Naive thymus-derived CD4-positive, alpha-beta T cell (primary cell): ENCODE results near the gene ACTN4. TPM values are rescaled to one million over a fixed set of nuclear protein-coding genes. Genes with fewer than 3 reads are reported as not detected.

Experiments
- ATAC-seq: fragments of 150-1000 bp; cut with Tn5 transposase; 2 replicates; pipeline ENCODE4 v1.10.0; 2021; ENCODE audit warnings: mild to moderate bottlenecking, moderate library complexity
- CTCF ChIA-PET: fragments of 350-600 bp; sonication (Branson Sonifier 250); formaldehyde crosslinking; loops from one replicate; lab custom pipeline; 2021; ENCODE audit warnings: antibody characterized with exemption; lab: Charles Lee
- POLR2A ChIA-PET: fragments of 350-600 bp; sonication (Branson Sonifier 250); formaldehyde crosslinking; loops from one replicate; lab custom pipeline; 2021; ENCODE audit warnings: antibody characterized with exemption, inconsistent platforms; lab: Charles Lee
- DNase-seq, 9 donors: peaks; one replicate each; pipeline versions ENCODE4 v3.0.0 to v3.0.0-alpha.2; 2020 to 2022; ENCODE audit warnings: mixed read lengths in 1 of 9
- H3K27ac ChIP-seq: one replicate; pipeline ENCODE4 v1.7.0; 2013; ENCODE audit warnings: mild to moderate bottlenecking, low read depth, low read length, moderate library complexity
- H3K27me3 ChIP-seq, 2 donors: one replicate each; pipeline ENCODE4 v1.7.0; 2013; ENCODE audit warnings: low read length in 2 of 2, mild to moderate bottlenecking in 2 of 2, moderate library complexity in 2 of 2; ENCODE audit not compliant: control insufficient read depth in 2 of 2, insufficient read depth in 2 of 2
- H3K36me3 ChIP-seq, 3 experiments: 1 replicate in 2 of 3; 2 replicates in 1 of 3; pipeline ENCODE4 v1.7.0; 2013; ENCODE audit warnings: low read length in 3 of 3, mild to moderate bottlenecking in 3 of 3, moderate library complexity in 1 of 3; ENCODE audit not compliant: insufficient read depth in 3 of 3, control insufficient read depth in 2 of 3
- H3K4me1 ChIP-seq, 2 donors: one replicate each; pipeline ENCODE4 v1.7.0; 2013; ENCODE audit warnings: low read length in 2 of 2, mild to moderate bottlenecking in 2 of 2, moderate library complexity in 1 of 2; ENCODE audit not compliant: control insufficient read depth in 2 of 2, insufficient read depth in 2 of 2
- H3K4me3 ChIP-seq: 2 replicates; pipeline ENCODE4 v1.7.0; 2013; ENCODE audit warnings: mild to moderate bottlenecking, low read length
- H3K9me3 ChIP-seq, 3 experiments: 1 replicate in 2 of 3; 2 replicates in 1 of 3; pipeline ENCODE4 v1.7.0; 2013; ENCODE audit warnings: low read length in 3 of 3; ENCODE audit not compliant: control insufficient read depth in 2 of 3
- H3K27ac Mint-ChIP-seq, 9 donors: one replicate each; pipeline ENCODE4 v1.8.0; 2020 to 2022; ENCODE audit warnings: mixed read lengths in 9 of 9, mild to moderate bottlenecking in 8 of 9, moderate library complexity in 5 of 9, inconsistent platforms in 2 of 9
- H3K27me3 Mint-ChIP-seq, 5 donors: one replicate each; pipeline ENCODE4 v1.8.0; 2021 to 2022; ENCODE audit warnings: mixed read lengths in 5 of 5, mild to moderate bottlenecking in 1 of 5
- H3K36me3 Mint-ChIP-seq, 5 donors: one replicate each; pipeline ENCODE4 v1.8.0; 2020 to 2022; ENCODE audit warnings: mixed read lengths in 5 of 5, mild to moderate bottlenecking in 3 of 5, inconsistent platforms in 1 of 5
- H3K4me1 Mint-ChIP-seq, 7 donors: one replicate each; pipeline ENCODE4 v1.8.0; 2020 to 2022; ENCODE audit warnings: mixed read lengths in 7 of 7, mild to moderate bottlenecking in 3 of 7, inconsistent platforms in 1 of 7
- H3K4me3 Mint-ChIP-seq, 10 donors: one replicate each; pipeline ENCODE4 v1.8.0; 2020 to 2022; ENCODE audit warnings: mild to moderate bottlenecking in 10 of 10, mixed read lengths in 10 of 10, moderate library complexity in 6 of 10, inconsistent platforms in 2 of 10
- H3K9me3 Mint-ChIP-seq, 11 donors: one replicate each; pipeline ENCODE4 v1.8.0; 2020 to 2022; ENCODE audit warnings: mixed read lengths in 11 of 11, mild to moderate bottlenecking in 4 of 11, inconsistent platforms in 1 of 11, moderate library complexity in 1 of 11
- intact Hi-C, 2 donors: fragments of 100-400 bp; cut with micrococcal nuclease; formaldehyde crosslinking; loops; one replicate each; pipeline ENCODE4 v1.15.1; 2023
- polyA plus RNA-seq, 2 donors: library from polyadenylated mRNA; unstranded; fragments of 300-500 nt; fragmentation: Illumina TruSeq; gene quantifications; one replicate each; pipeline ENCODE4 v1.2.3, GENCODE V29; 2021
- total RNA-seq, 6 experiments: library from RNA in 5 of 6; stranded (reverse) in 5 of 6; gene quantifications; 1 replicate in 5 of 6; 2 replicates in 1 of 6; pipeline ENCODE4 v1.2.3 and lab custom pipeline; 2021 to 2026

Gene ACTN4
- total and polyA plus RNA-seq, 7 experiments from 2014 or later = 2.8 to 355 (median 52.1) TPM

GRCh38 chr19:38687837-38688378 is 40.5 kb downstream of the ACTN4 start:
- Histone ChIP-seq H3K4me3 (no peak overlapping the region), H3K27ac (no peak overlapping the region), H3K9me3 (no peaks in the 10 kb centered on the region), H3K4me1 (peaks cover 18 to 69% of the 10 kb centered on the region in 2 donors), H3K36me3 (no peaks in the 10 kb centered on the region), H3K27me3 (no peaks in the 10 kb centered on the region)
- DNase-seq (no peak), ATAC-seq (no peak)
- Mint-ChIP-seq H3K4me1 (peaks cover 23 to 84% (median 31%) of the 10 kb centered on the region in 7 donors), H3K36me3 (peaks cover 0 to 18% (median under 1%) of the 10 kb centered on the region in 5 donors), H3K27me3 (no peaks in the 10 kb centered on the region), H3K27ac (no peak overlapping the region), H3K4me3 (no peak overlapping the region), H3K9me3 (peaks cover 0 to 1% (median 0%) of the 10 kb centered on the region in 11 donors)
- POLR2A ChIA-PET = interaction anchor here (0.7 kb wide), 1 partner anchor 141 kb away, joined by 3 read pairs; no protein-coding TSS in a partner anchor
- CTCF ChIA-PET = no interaction called here
- intact Hi-C loops = no loop called here

- no peak overlapping the region for H3K4me3 ChIP-seq
- no peak for ATAC-seq
- no peaks in the 10 kb centered on the region for H3K36me3 ChIP-seq
- H3K27ac ChIP-seq = no peak overlapping the region
- POLR2A ChIA-PET = no interaction called here
- H3K4me1 ChIP-seq = peaks cover 27 to 69% of the 10 kb centered on the region in 2 donors
- H3K27me3 ChIP-seq = no peaks in the 10 kb centered on the region
- DNase-seq = no peak
- CTCF ChIA-PET = no interaction called here
- Mint-ChIP-seq H3K36me3 (peaks cover 0 to 18% (median 0%) of the 10 kb centered on the region in 5 donors), H3K27ac (peak overlapping the region in 1 of 9 donors; percentile 80), H3K4me3 (no peak overlapping the region), H3K4me1 (peaks cover 17 to 85% (median 44%) of the 10 kb centered on the region in 7 donors), H3K27me3 (no peaks in the 10 kb centered on the region), H3K9me3 (no peaks in the 10 kb centered on the region)
- intact Hi-C loops = no loop called here
- H3K9me3 ChIP-seq = no peaks in the 10 kb centered on the region
Observed at GRCh38 chr19:38690146-38690545, 42.7 kb downstream of the ACTN4 start.

DNA sequence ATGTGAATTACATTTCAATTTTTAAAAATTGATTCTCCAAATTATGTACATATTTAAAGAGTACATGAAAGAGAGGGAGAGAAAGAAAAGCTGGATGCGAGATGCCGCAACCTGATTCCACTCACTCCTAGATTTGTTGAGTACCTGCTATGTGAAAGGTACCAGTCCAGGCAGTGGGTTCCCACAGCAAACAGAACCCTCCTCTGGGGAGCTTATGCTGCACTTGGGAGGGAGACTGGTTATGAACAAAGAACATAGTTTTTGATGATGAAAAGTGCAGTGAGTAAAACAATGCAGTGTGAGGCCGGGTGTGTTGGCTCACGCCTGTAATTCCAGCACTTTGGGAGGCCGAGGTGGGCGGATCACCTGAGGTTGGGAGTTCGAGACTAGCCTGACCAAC is 43.4 kb downstream of the ACTN4 start:
- Mint-ChIP-seq H3K36me3 (peaks cover 0 to 18% (median 0%) of the 10 kb centered on the region in 5 donors), H3K27me3 (no peaks in the 10 kb centered on the region), H3K4me1 (peaks cover 14 to 85% (median 37%) of the 10 kb centered on the region in 7 donors), H3K9me3 (no peaks in the 10 kb centered on the region), H3K4me3 (no peak overlapping the region), H3K27ac (no peak overlapping the region)
- intact Hi-C loops = no loop called here
- CTCF ChIA-PET = no interaction called here
- Histone ChIP-seq H3K36me3 (no peaks in the 10 kb centered on the region), H3K4me1 (peaks cover 21 to 69% of the 10 kb centered on the region in 2 donors), H3K27ac (no peak overlapping the region), H3K4me3 (no peak overlapping the region), H3K9me3 (no peaks in the 10 kb centered on the region), H3K27me3 (no peaks in the 10 kb centered on the region)
- POLR2A ChIA-PET = no interaction called here
- ATAC-seq (no peak), DNase-seq (no peak)

DNA sequence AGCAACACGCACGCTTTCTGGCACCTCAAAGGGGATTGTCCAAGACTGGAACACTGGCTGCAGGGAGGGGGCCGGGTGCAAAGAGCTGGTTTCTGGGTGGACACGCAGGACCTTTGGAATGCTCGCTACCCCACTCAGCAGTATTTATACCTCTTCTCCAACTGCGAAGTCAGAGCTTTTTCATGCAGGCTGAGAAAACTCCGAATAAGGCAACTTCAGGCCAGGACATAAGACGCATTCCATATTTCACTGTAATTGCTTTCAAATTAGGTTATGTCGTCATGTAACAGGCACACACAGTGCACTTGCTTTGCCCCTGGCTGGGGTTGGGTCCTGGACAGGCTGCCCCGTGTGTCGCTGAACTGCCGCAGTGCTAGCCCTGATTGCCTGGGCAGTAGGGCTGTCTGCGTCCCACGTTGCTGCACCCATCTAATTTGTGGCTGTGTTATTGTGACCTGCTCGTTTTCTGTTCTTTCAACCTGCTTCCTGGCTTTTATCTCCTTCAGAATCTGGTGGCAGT is 44.5 kb downstream of the ACTN4 start:
- Mint-ChIP-seq H3K27me3 (no peaks in the 10 kb centered on the region), H3K27ac (peak overlapping the region in 1 of 9 donors; percentile 42), H3K9me3 (no peaks in the 10 kb centered on the region), H3K4me3 (no peak overlapping the region), H3K36me3 (peaks cover 0 to 22% (median 0%) of the 10 kb centered on the region in 5 donors), H3K4me1 (peaks cover 5 to 82% (median 27%) of the 10 kb centered on the region in 7 donors)
- Histone ChIP-seq H3K9me3 (no peaks in the 10 kb centered on the region), H3K4me1 (peaks cover 10 to 66% of the 10 kb centered on the region in 2 donors), H3K27ac (no peak overlapping the region), H3K4me3 (no peak overlapping the region), H3K27me3 (no peaks in the 10 kb centered on the region), H3K36me3 (no peaks in the 10 kb centered on the region)
- ATAC-seq (no peak), DNase-seq (no peak)
- intact Hi-C loops = no loop called here
- POLR2A ChIA-PET = no interaction called here
- CTCF ChIA-PET = no interaction called here

- ATAC-seq (no peak), DNase-seq (no peak)
- Histone ChIP-seq H3K4me1 (peaks cover 10 to 64% of the 10 kb centered on the region in 2 donors), H3K27me3 (no peaks in the 10 kb centered on the region), H3K9me3 (no peaks in the 10 kb centered on the region), H3K27ac (no peak overlapping the region), H3K4me3 (no peak overlapping the region), H3K36me3 (no peaks in the 10 kb centered on the region)
- ChIA-PET CTCF (no interaction called here), POLR2A (no interaction called here)
- peak overlapping the region in 2 of 10 donors; percentile 42 to 78 for H3K4me3 Mint-ChIP-seq
- peaks cover 5 to 78% (median 23%) of the 10 kb centered on the region in 7 donors for H3K4me1 Mint-ChIP-seq
- H3K9me3 Mint-ChIP-seq = no peaks in the 10 kb centered on the region
- H3K27me3 Mint-ChIP-seq = no peaks in the 10 kb centered on the region
- intact Hi-C loops = no loop called here
- peaks cover 0 to 18% (median 0%) of the 10 kb centered on the region in 5 donors for H3K36me3 Mint-ChIP-seq
- peak overlapping the region in 1 of 9 donors; percentile 38 for H3K27ac Mint-ChIP-seq
Observed at GRCh38 chr19:38692458-38693379, 45.3 kb downstream of the ACTN4 start.

DNA sequence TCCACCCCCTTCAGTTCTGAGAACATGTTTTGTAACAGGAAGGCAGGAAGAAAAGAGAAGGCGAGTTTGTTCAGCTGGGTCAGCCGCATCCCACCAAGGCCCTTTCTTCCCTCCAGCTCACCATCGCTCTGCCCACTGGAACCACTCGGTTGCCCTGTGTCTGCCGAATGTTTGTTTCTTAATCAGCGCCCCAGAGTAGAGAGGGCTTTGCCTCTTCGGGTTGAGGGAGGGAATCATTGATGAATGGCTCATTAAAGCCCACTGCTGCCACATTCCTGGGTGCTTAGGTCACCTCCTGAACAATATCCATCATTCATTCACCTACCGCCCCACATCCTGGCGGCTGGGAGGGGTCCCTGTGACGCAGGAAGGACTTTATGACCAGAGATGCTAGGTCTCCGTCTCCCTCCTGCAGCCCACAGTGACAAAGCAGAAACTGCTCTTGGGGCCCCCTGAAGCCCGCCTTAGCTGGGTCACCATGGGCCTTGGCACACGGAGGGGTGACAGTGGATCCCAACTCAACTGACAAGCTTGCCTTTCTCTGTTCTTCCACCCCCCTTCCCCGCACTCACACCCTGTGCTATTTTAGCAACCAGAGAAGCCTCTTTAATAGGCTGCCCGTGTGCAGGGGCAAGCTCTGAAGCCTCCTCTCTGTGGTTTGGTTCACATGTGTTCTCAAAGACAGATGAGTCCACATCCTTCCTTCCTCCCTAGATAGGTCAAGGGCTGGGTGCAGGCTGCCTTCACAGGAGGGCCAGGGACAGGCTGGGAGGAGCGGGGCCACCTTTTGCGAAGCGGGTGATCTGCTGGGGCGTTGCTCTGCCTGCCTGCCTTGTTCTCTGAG is 46.2 kb downstream of the ACTN4 start:
- Histone ChIP-seq H3K9me3 (no peaks in the 10 kb centered on the region), H3K4me1 (peaks cover 10 to 72% of the 10 kb centered on the region in 2 donors), H3K27ac (no peak overlapping the region), H3K36me3 (no peaks in the 10 kb centered on the region), H3K27me3 (no peaks in the 10 kb centered on the region), H3K4me3 (peak overlapping the region; percentile 25)
- Mint-ChIP-seq H3K9me3 (no peaks in the 10 kb centered on the region), H3K4me1 (peaks cover 5 to 82% (median 23%) of the 10 kb centered on the region in 7 donors), H3K36me3 (peaks cover 0 to 19% (median 0%) of the 10 kb centered on the region in 5 donors), H3K4me3 (peak overlapping the region in 4 of 10 donors; percentile 13 to 78 (median 36)), H3K27ac (peak overlapping the region in 1 of 9 donors; percentile 68), H3K27me3 (no peaks in the 10 kb centered on the region)
- POLR2A ChIA-PET = no interaction called here
- intact Hi-C loops = no loop called here
- DNase-seq (no peak), ATAC-seq (peak; percentile 84)
- CTCF ChIA-PET = no interaction called here
